K562 (cell line): ENCODE measurements around the gene AGBL1. TPM values are rescaled to one million over a fixed set of nuclear protein-coding genes. Genes with fewer than 3 reads are reported as not detected.

Experiments
- ATAC-seq: fragments of 200-7000 bp; cut with Tn5 transposase; 3 replicates; pipeline ENCODE4 v1.9.1; 2020; ENCODE audit warnings: moderate library complexity
- BruUV-seq: library from RNA; stranded (reverse); fragments of 400-500 nt; replicated peaks from 2 replicates; lab custom pipeline; 2021; lab: Mats Ljungman, UMichigan
- CTCF ChIA-PET: fragments of 300-600 bp; formaldehyde crosslinking; extraction: SDS; loops from one replicate; lab custom pipeline; 2021; ENCODE audit warnings: low intra/inter-chr PET ratio; lab: Yijun Ruan, JAX
- POLR2A ChIA-PET: fragments of 300-600, 350-650 bp; sonication (Branson Sonifier 250); formaldehyde crosslinking; extraction: SDS; loops from one replicate; lab custom pipeline; 2021; ENCODE audit warnings: antibody characterized with exemption, inconsistent platforms; lab: Yijun Ruan, JAX
- DNase-seq, 4 experiments: peaks; one replicate each; pipeline versions ENCODE4 v3.0.0 to v3.0.0-alpha.2; 2011 to 2018; ENCODE audit warnings: low spot score in 3 of 4, mixed read lengths in 3 of 4; ENCODE audit errors: extremely low read depth in 1 of 4
- FAIRE-seq: peaks from 2 replicates; lab custom pipeline; 2011; peaks lifted over from hg19 to GRCh38; lab: Jason Lieb, UNC
- H2AFZ ChIP-seq: 2 replicates; pipeline ENCODE4 v1.6.0; 2011; ENCODE audit warnings: low read depth, low read length, control low read depth, inconsistent platforms
- H3K27ac ChIP-seq: fragments of 200-600 bp; 3 replicates; pipeline ENCODE4 v1.8.0; 2011; ENCODE audit warnings: low read depth, mild to moderate bottlenecking, control low read depth, inconsistent platforms, low read length, moderate library complexity, mixed read lengths; ENCODE audit errors: extremely low read depth
- H3K27me3 ChIP-seq, 2 experiments: fragments of 300-600 bp in 1 of 2; 2 replicates in 1 of 2; 3 replicates in 1 of 2; pipeline versions ENCODE4 v1.6.0 to v1.8.0; 2011; ENCODE audit warnings: inconsistent platforms in 2 of 2, low read length in 2 of 2, mild to moderate bottlenecking in 1 of 2, mixed read lengths in 1 of 2, moderate library complexity in 1 of 2; ENCODE audit not compliant: control insufficient read depth in 2 of 2, insufficient read depth in 2 of 2
- H3K36me3 ChIP-seq: fragments of 300-600 bp; 3 replicates; pipeline ENCODE4 v1.8.0; 2011; ENCODE audit warnings: mild to moderate bottlenecking, low read length, inconsistent platforms; ENCODE audit not compliant: control insufficient read depth, insufficient read depth
- H3K4me1 ChIP-seq, 2 experiments: fragments of 200-600 bp in 1 of 2; replicated peaks in 1 of 2; 2 replicates in 1 of 2; 3 replicates in 1 of 2; pipeline versions ENCODE4 v1.5.1 to v1.8.0; 2011; ENCODE audit warnings: inconsistent platforms in 2 of 2, low read length in 2 of 2, mild to moderate bottlenecking in 1 of 2, mixed read lengths in 1 of 2, moderate library complexity in 1 of 2; ENCODE audit not compliant: control insufficient read depth in 2 of 2, insufficient read depth in 2 of 2
- H3K4me2 ChIP-seq: 2 replicates; pipeline ENCODE4 v1.6.1; 2011; ENCODE audit warnings: low read length, control low read depth, inconsistent platforms, mixed read lengths; ENCODE audit not compliant: insufficient read depth
- H3K4me3 ChIP-seq: fragments of 200-600 bp; sonication (generic), shearing (Covaris generic); 2 replicates; pipeline ENCODE4 v1.5.1; 2016; ENCODE audit warnings: control low read depth, inconsistent platforms
- H3K79me2 ChIP-seq: fragments of 200-600 bp; 3 replicates; pipeline ENCODE4 v1.8.0; 2011; ENCODE audit warnings: low read length, inconsistent platforms; ENCODE audit not compliant: control insufficient read depth, insufficient read depth
- H3K9ac ChIP-seq, 2 experiments: 2 replicates each; pipeline versions ENCODE4 v1.6.0 to v1.6.1; 2011; ENCODE audit warnings: low read depth in 2 of 2, low read length in 2 of 2, control low read depth in 1 of 2, inconsistent platforms in 1 of 2, mild to moderate bottlenecking in 1 of 2, mixed read lengths in 1 of 2; ENCODE audit not compliant: insufficient read depth in 1 of 2
- H3K9me1 ChIP-seq: one replicate; pipeline ENCODE4 v1.6.0; 2011; ENCODE audit warnings: inconsistent platforms, mild to moderate bottlenecking, low read length, moderate library complexity; ENCODE audit not compliant: control insufficient read depth, insufficient read depth
- H3K9me3 ChIP-seq: replicated peaks from 2 replicates; pipeline ENCODE4 v1.5.1; 2011; ENCODE audit warnings: low read depth, low read length, inconsistent platforms; ENCODE audit not compliant: control insufficient read depth, insufficient read depth
- H4K20me1 ChIP-seq: replicated peaks from 2 replicates; pipeline ENCODE4 v1.6.1; 2011; ENCODE audit warnings: low read length, inconsistent platforms, mixed read lengths; ENCODE audit not compliant: control insufficient read depth, insufficient read depth
- ARID1B ChIP-seq: fragments of 450-650 bp; IDR thresholded peaks from 2 replicates; pipeline ENCODE4 v1.6.1; 2016; ENCODE audit warnings: antibody characterized with exemption, mild to moderate bottlenecking, inconsistent platforms
- BHLHE40 ChIP-seq: IDR thresholded peaks from 2 replicates; pipeline ENCODE4 v1.6.1; 2011; ENCODE audit warnings: low read length, improper control_type of control experiment
- EWSR1 ChIP-seq: fragments of 450-650 bp; IDR thresholded peaks from 2 replicates; pipeline ENCODE4 v1.6.1; 2018; ENCODE audit warnings: borderline replicate concordance, mild to moderate bottlenecking, low read depth, moderate library complexity; ENCODE audit not compliant: partially characterized antibody
- KLF16 ChIP-seq: IDR thresholded peaks from 2 replicates; pipeline ENCODE4 v1.6.1; 2016; ENCODE audit warnings: antibody characterized with exemption
- MCM3 ChIP-seq: fragments of 450-650 bp; IDR thresholded peaks from 2 replicates; pipeline ENCODE4 v1.6.1; 2016
- NR4A1 ChIP-seq, 2 experiments: fragments of 250-450 bp in 1 of 2; fragments of 450-650 bp in 1 of 2; sonication (Bioruptor Pico) in 1 of 2; IDR thresholded peaks; 2 replicates each; pipeline versions ENCODE4 v1.4.0 to v1.6.1; 2016 to 2020; ENCODE audit warnings: mild to moderate bottlenecking in 2 of 2, missing compliant biosample characterization in 1 of 2, missing genetic modification characterization in 1 of 2, moderate library complexity in 1 of 2
- SPI1 ChIP-seq: IDR thresholded peaks from 2 replicates; pipeline ENCODE4 v1.6.1; 2011; ENCODE audit warnings: low read depth, low read length, control low read depth, borderline replicate concordance
- TSC22D4 ChIP-seq: fragments of 450-650 bp; IDR thresholded peaks from 2 replicates; pipeline ENCODE4 v1.6.1; 2016; ENCODE audit warnings: missing genetic modification characterization, missing biosample characterization, control low read depth
- ZNF124 ChIP-seq: sonication (generic); formaldehyde crosslinking; IDR thresholded peaks from 2 replicates; pipeline ENCODE4 v1.8.1; 2022; ENCODE audit warnings: missing genetic modification reagents
- ZNF197 ChIP-seq: fragments of 200-800 bp; sonication (Bioruptor generic); IDR thresholded peaks from 2 replicates; pipeline ENCODE4 v1.6.1; 2016; ENCODE audit warnings: low read depth, missing genetic modification characterization, missing compliant biosample characterization
- ZNF253 ChIP-seq: fragments of 250-450 bp; sonication (Bioruptor Pico); conservative IDR thresholded peaks from 2 replicates; pipeline ENCODE4 v1.6.1; 2021; ENCODE audit warnings: mild to moderate bottlenecking
- ZNF445 ChIP-seq: fragments of 250-450 bp; sonication (Bioruptor Pico); IDR thresholded peaks from 2 replicates; pipeline ENCODE4 v1.4.0; 2020; ENCODE audit warnings: low read depth, mild to moderate bottlenecking, moderate library complexity
- WGBS: fragments of 100-300 bp; shearing (Covaris generic); methylation state at CpG from one replicate; pipeline ENCODE4 v1.1.6; 2016; ENCODE audit warnings: low coverage, mixed read lengths; ENCODE audit not compliant: insufficient coverage; ENCODE audit errors: missing lambda C conversion rate; 5-methylcytosine and 5-hydroxymethylcytosine counted together
- in situ Hi-C: fragments of 300-500 bp; cut with MboI; formaldehyde crosslinking; loops from 4 replicates; pipeline ENCODE4 v1.15.0; 2018; ENCODE audit warnings: inconsistent platforms, mixed read lengths
- intact Hi-C: fragments of 100-400 bp; cut with micrococcal nuclease; formaldehyde crosslinking; loops from 2 replicates; pipeline ENCODE4 v1.14.2; 2022
- polyA plus RNA-seq, 8 experiments: library from polyadenylated mRNA; depleted of rRNA in 4 of 8; stranded (reverse) in 5 of 8; unstranded in 3 of 8; fragments of >200 nt; fragmentation: Nextera tagmentation in 2 of 8; fragmentation: Illumina TruSeq in 1 of 8; extraction: Ambion mirVana in 2 of 8; extraction: Trizol in 1 of 8; gene quantifications; 2 replicates each; pipeline versions ENCODE4 v1.2.1 to v1.2.3, GENCODE V29; 2011 to 2014; ENCODE audit warnings: inconsistent platforms in 1 of 8, missing spikeins in 1 of 8
- total RNA-seq, 7 experiments: library from RNA; depleted of rRNA in 6 of 7; stranded (reverse); fragments of >200 nt in 6 of 7; fragmentation: Illumina TruSeq in 2 of 7; extraction: Trizol in 2 of 7; gene quantifications; 2 replicates each; pipeline versions ENCODE4 v1.2.1 to v1.2.3, GENCODE V29; 2011 to 2021; ENCODE audit warnings: low replicate concordance in 1 of 7
- TF ChIP-seq, protein P1 (sequence below): fragments of 150-350 bp; IDR thresholded peaks from 2 replicates; pipeline ENCODE4 v1.6.1; 2014; ENCODE audit warnings: low read depth, mild to moderate bottlenecking, low read length, borderline replicate concordance

AGBL1 gene
- total and polyA plus RNA-seq, 9 of the 15 experiments (the other 6 are each of a cell fraction or from before 2014, with no cell fraction given) = not detected

DNA sequence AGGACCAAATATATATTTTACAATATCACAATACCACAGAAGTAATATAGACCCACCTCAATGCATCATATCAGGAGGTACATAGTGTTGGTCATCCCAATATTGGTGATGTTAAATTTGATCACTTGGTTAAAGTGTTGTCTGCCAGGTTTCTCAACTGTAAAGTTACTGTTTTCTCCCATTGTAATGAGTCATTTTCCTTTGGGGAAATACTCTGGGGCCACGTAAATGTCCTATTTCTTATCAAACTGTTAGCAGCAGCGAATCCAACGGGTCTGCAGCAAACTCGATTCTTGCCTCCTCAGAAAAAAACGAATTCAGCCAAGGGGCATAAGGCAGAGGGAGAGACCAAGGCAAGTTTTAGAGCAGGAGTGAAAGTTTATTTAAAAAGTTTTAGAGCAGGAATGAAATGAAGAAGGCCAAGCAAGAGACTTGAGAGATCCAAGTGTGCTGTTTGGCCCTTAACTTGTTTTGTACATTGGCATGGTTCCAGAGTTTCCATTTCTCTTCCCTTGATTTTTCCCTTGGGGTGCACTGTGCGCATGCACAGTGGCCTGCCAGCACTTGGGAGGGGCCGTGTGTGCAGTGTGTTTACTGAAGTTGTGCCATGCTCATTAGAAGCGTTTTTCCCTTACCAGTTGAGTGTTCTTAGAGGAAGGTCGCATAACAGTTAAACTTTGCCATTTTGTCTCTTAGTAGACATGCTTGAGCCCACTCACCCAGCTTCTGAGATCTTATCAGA lies 512.5 kb downstream of the AGBL1 start:
- 2% methylated on average over 9 of the region's 9 CpGs for WGBS
- no peaks in the 10 kb centered on the region for H3K27me3 ChIP-seq
- intact Hi-C loops (no loop called here), in situ Hi-C loops (no loop called here)
- no peaks in the 10 kb centered on the region for H3K79me2 ChIP-seq
- H3K4me1 ChIP-seq = no peaks in the 10 kb centered on the region
- no peak overlapping the region for H3K9ac ChIP-seq
- H3K4me2 ChIP-seq = no peak overlapping the region
- DNase-seq (no peak), FAIRE-seq (no peak), ATAC-seq (no peak)
- H3K9me3 ChIP-seq = no peaks in the 10 kb centered on the region
- CTCF ChIA-PET = no interaction called here
- H4K20me1 ChIP-seq = no peaks in the 10 kb centered on the region
- no peaks in the 10 kb centered on the region for H3K36me3 ChIP-seq
- no TSS peak for BruUV-seq
- no peak overlapping the region for H2AFZ ChIP-seq
- H3K27ac ChIP-seq = no peak overlapping the region
- POLR2A ChIA-PET = no interaction called here
- no peaks in the 10 kb centered on the region for H3K9me1 ChIP-seq
- no peak overlapping the region for H3K4me3 ChIP-seq
- TF ChIP-seq NR4A1 (CRISPR knock-in tag; IDR thresholded peaks at IDR 0.05) = no peak
- TF ChIP-seq NR4A1 (tag; IDR thresholded peaks at IDR 0.05) = no peak
- no peak for TF ChIP-seq KLF16
- no peak for TF ChIP-seq ARID1B
- no peak for TF ChIP-seq ZNF197
- TF ChIP-seq ZNF124 (CRISPR knock-in tag) = no peak
- TF ChIP-seq ZNF253 (CRISPR knock-in tag) = no peak
- no peak for TF ChIP-seq BHLHE40
- TF ChIP-seq ZNF445 (CRISPR knock-in tag) = no peak
- TF ChIP-seq TSC22D4 (tag) = no peak
- TF ChIP-seq EWSR1 = no peak
- no peak for TF ChIP-seq SPI1
- TF ChIP-seq MCM3 = no peak
- TF ChIP-seq, protein P1, sequence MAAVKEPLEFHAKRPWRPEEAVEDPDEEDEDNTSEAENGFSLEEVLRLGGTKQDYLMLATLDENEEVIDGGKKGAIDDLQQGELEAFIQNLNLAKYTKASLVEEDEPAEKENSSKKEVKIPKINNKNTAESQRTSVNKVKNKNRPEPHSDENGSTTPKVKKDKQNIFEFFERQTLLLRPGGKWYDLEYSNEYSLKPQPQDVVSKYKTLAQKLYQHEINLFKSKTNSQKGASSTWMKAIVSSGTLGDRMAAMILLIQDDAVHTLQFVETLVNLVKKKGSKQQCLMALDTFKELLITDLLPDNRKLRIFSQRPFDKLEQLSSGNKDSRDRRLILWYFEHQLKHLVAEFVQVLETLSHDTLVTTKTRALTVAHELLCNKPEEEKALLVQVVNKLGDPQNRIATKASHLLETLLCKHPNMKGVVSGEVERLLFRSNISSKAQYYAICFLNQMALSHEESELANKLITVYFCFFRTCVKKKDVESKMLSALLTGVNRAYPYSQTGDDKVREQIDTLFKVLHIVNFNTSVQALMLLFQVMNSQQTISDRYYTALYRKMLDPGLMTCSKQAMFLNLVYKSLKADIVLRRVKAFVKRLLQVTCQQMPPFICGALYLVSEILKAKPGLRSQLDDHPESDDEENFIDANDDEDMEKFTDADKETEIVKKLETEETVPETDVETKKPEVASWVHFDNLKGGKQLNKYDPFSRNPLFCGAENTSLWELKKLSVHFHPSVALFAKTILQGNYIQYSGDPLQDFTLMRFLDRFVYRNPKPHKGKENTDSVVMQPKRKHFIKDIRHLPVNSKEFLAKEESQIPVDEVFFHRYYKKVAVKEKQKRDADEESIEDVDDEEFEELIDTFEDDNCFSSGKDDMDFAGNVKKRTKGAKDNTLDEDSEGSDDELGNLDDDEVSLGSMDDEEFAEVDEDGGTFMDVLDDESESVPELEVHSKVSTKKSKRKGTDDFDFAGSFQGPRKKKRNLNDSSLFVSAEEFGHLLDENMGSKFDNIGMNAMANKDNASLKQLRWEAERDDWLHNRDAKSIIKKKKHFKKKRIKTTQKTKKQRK = no peak
